Ascending aorta (tissue), 2 donors: Measurements from ENCODE around the gene HCN2. TPM values are rescaled to one million over a fixed set of nuclear protein-coding genes. Genes with fewer than 3 reads are reported as not detected.

Experiments used
- DNase-seq, 2 donors: peaks; one replicate each; pipeline ENCODE4 v3.0.0-alpha.2; 2019; ENCODE audit warnings: low spot score in 2 of 2
- H3K27ac ChIP-seq, 2 donors: fragments of 200-600 bp; sonication (generic); one replicate each; pipeline ENCODE4 v1.5.1; 2016 to 2017; ENCODE audit warnings: mild to moderate bottlenecking in 1 of 2
- H3K27me3 ChIP-seq: fragments of 200-600 bp; sonication (generic); one replicate; pipeline ENCODE4 v1.5.1; 2017
- H3K36me3 ChIP-seq, 2 donors: fragments of 200-600 bp; sonication (generic); one replicate each; pipeline ENCODE4 v1.5.1; 2016
- H3K4me1 ChIP-seq, 2 donors: fragments of 200-600 bp; sonication (generic); one replicate each; pipeline ENCODE4 v1.5.1; 2016 to 2017; ENCODE audit warnings: mild to moderate bottlenecking in 1 of 2
- H3K4me3 ChIP-seq, 2 donors: fragments of 200-600 bp; sonication (generic); one replicate each; pipeline ENCODE4 v1.5.1; 2016 to 2017; ENCODE audit warnings: mild to moderate bottlenecking in 1 of 2
- H3K9me3 ChIP-seq, 2 donors: fragments of 200-600 bp; sonication (generic); one replicate each; pipeline ENCODE4 v1.5.1; 2016
- CTCF ChIP-seq, 3 experiments: fragments of 200-600 bp in 2 of 3; fragments of 450-650 bp in 1 of 3; sonication (generic) in 2 of 3; IDR thresholded peaks; one replicate each; pipeline ENCODE4 v1.5.1; 2016 to 2019; ENCODE audit warnings: antibody characterized with exemption in 3 of 3, mild to moderate bottlenecking in 1 of 3, moderate library complexity in 1 of 3
- intact Hi-C: fragments of 100-400 bp; cut with DNase I; formaldehyde crosslinking; loops from one replicate; pipeline ENCODE4 v1.15.1; 2023
- total RNA-seq: library from RNA; depleted of rRNA; stranded (reverse); fragments of >200 nt; gene quantifications from one replicate; pipeline ENCODE4 v1.1.0, GENCODE V29; 2016

Gene HCN2
- total RNA-seq, 1 donor from 2014 or later, result not detected

DNA sequence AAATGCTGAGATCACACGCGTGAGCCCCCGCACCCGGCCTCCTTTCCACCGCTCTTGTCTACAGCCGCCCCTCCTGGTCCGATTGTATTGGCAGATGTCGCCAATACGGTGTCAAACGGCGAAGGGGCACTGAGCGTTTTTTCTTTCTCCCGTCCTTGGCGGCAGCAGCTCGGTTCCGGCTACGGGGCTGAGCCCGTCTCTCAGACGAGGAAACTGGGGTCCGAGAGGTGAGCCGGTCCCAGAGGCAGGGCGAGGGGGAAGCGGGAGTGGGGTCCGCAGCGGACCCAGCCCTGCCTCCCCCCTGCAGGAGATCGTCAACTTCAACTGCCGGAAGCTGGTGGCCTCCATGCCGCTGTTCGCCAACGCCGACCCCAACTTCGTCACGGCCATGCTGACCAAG lies 23.3 kb downstream of the HCN2 start:
- TF ChIP-seq CTCF (IDR thresholded peaks at IDR 0.05), result no peak
- Histone ChIP-seq H3K27me3 (no peaks in the 10 kb centered on the region), H3K36me3 (peaks cover 9 to 11% of the 10 kb centered on the region in 2 donors), H3K27ac (no peak overlapping the region), H3K4me3 (no peak overlapping the region), H3K4me1 (no peaks in the 10 kb centered on the region), H3K9me3 (no peaks in the 10 kb centered on the region)
- DNase-seq, result no peak
- intact Hi-C loops, result no loop called here

GRCh38 chr19:613732-614567 lies 24.3 kb downstream of the HCN2 start:
- H3K36me3 ChIP-seq, result peaks cover 19 to 21% of the 10 kb centered on the region in 2 donors
- H3K9me3 ChIP-seq, result no peaks in the 10 kb centered on the region
- no peaks in the 10 kb centered on the region for H3K4me1 ChIP-seq
- H3K27me3 ChIP-seq, result no peaks in the 10 kb centered on the region
- H3K4me3 ChIP-seq, result no peak overlapping the region
- no peak overlapping the region for H3K27ac ChIP-seq
- no peak for TF ChIP-seq CTCF (IDR thresholded peaks at IDR 0.05)
- no peak for DNase-seq
- intact Hi-C loops, result no loop called here

DNA sequence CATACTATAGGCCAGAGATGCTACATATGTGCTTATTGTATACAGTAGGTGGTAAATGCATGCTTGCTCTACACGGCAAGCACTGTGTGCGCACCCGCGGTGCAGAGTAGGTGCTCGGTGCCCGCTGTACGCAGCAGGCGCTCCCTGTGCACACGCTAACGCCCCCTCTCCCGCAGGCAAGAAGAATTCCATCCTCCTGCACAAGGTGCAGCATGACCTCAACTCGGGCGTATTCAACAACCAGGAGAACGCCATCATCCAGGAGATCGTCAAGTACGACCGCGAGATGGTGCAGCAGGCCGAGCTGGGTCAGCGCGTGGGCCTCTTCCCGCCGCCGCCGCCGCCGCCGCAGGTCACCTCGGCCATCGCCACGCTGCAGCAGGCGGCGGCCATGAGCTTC lies 25.9 kb downstream of the HCN2 start:
- H3K27ac ChIP-seq, result no peak overlapping the region
- peaks cover 35 to 37% of the 10 kb centered on the region in 2 donors for H3K36me3 ChIP-seq
- intact Hi-C loops, result no loop called here
- H3K4me3 ChIP-seq, result no peak overlapping the region
- no peaks in the 10 kb centered on the region for H3K9me3 ChIP-seq
- TF ChIP-seq CTCF (IDR thresholded peaks at IDR 0.05), result no peak
- no peaks in the 10 kb centered on the region for H3K27me3 ChIP-seq
- no peak for DNase-seq
- H3K4me1 ChIP-seq, result no peaks in the 10 kb centered on the region

DNA sequence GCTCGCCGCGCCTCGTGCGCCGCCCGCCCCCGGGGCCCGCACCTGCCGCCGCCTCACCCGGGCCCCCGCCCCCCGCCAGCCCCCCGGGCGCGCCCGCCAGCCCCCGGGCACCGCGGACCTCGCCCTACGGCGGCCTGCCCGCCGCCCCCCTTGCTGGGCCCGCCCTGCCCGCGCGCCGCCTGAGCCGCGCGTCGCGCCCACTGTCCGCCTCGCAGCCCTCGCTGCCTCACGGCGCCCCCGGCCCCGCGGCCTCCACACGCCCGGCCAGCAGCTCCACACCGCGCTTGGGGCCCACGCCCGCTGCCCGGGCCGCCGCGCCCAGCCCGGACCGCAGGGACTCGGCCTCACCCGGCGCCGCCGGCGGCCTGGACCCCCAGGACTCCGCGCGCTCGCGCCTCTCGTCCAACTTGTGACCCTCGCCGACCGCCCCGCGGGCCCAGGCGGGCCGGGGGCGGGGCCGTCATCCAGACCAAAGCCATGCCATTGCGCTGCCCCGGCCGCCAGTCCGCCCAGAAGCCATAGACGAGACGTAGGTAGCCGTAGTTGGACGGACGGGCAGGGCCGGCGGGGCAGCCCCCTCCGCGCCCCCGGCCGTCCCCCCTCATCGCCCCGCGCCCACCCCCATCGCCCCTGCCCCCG lies 26.5 kb downstream of the HCN2 start:
- Histone ChIP-seq H3K4me3 (no peak overlapping the region), H3K27me3 (no peaks in the 10 kb centered on the region), H3K9me3 (no peaks in the 10 kb centered on the region), H3K4me1 (no peaks in the 10 kb centered on the region), H3K36me3 (peaks cover 36 to 41% of the 10 kb centered on the region in 2 donors), H3K27ac (no peak overlapping the region)
- intact Hi-C loops, result no loop called here
- no peak for DNase-seq
- no peak for TF ChIP-seq CTCF (IDR thresholded peaks at IDR 0.05)

- Histone ChIP-seq H3K27me3 (no peaks in the 10 kb centered on the region), H3K4me3 (no peak overlapping the region), H3K4me1 (no peaks in the 10 kb centered on the region), H3K27ac (no peak overlapping the region), H3K9me3 (no peaks in the 10 kb centered on the region), H3K36me3 (peaks cover 38 to 47% of the 10 kb centered on the region in 2 donors)
- intact Hi-C loops, result no loop called here
- DNase-seq, result no peak
- TF ChIP-seq CTCF (IDR thresholded peaks at IDR 0.05), result no peak
Measured at GRCh38 chr19:616747-617526, 27.3 kb downstream of the HCN2 start.
